GM23338 (cell line): ENCODE results near the gene SEMA7A. TPM values are rescaled to one million over a fixed set of nuclear protein-coding genes. Genes with fewer than 3 reads are reported as not detected.

Source experiments
- ATAC-seq: fragments of 200-7000 bp; cut with Tn5 transposase; 3 replicates; pipeline ENCODE4 v1.9.1; 2020
- DNase-seq: peaks from one replicate; pipeline ENCODE4 v3.0.0-alpha.2; 2015; ENCODE audit warnings: low spot score
- H2AFZ ChIP-seq: fragments of 200-600 bp; sonication (generic); 2 replicates; pipeline ENCODE4 v1.8.0; 2016; ENCODE audit warnings: antibody characterized with exemption, mild to moderate bottlenecking, moderate library complexity
- H3F3A ChIP-seq: fragments of 200-600 bp; sonication (generic); replicated peaks from 2 replicates; pipeline ENCODE4 v1.8.0; 2017; ENCODE audit warnings: antibody characterized with exemption, mixed run types, low read depth
- H3K27ac ChIP-seq: fragments of 200-600 bp; sonication (generic); 2 replicates; pipeline ENCODE4 v1.6.1; 2016; ENCODE audit warnings: low read depth
- H3K27me3 ChIP-seq: fragments of 200-600 bp; sonication (generic); 2 replicates; pipeline ENCODE4 v1.8.0; 2016; ENCODE audit warnings: mild to moderate bottlenecking, mixed run types, moderate library complexity; ENCODE audit not compliant: insufficient read depth
- H3K36me3 ChIP-seq: fragments of 200-600 bp; sonication (generic); 2 replicates; pipeline ENCODE4 v1.8.0; 2016; ENCODE audit warnings: mild to moderate bottlenecking; ENCODE audit not compliant: insufficient read depth
- H3K4me1 ChIP-seq: fragments of 200-600 bp; sonication (generic); 2 replicates; pipeline ENCODE4 v1.8.0; 2016; ENCODE audit warnings: mild to moderate bottlenecking, moderate library complexity; ENCODE audit not compliant: insufficient read depth
- H3K4me2 ChIP-seq: fragments of 200-600 bp; sonication (generic); 2 replicates; pipeline ENCODE4 v1.7.1; 2017; ENCODE audit warnings: mixed run types
- H3K4me3 ChIP-seq: fragments of 200-600 bp; sonication (generic); 2 replicates; pipeline ENCODE4 v1.6.1; 2016; ENCODE audit warnings: mixed run types
- H3K79me2 ChIP-seq: fragments of 200-600 bp; sonication (generic); replicated peaks from 2 replicates; pipeline ENCODE4 v1.8.0; 2017; ENCODE audit warnings: mild to moderate bottlenecking; ENCODE audit not compliant: insufficient read depth
- H3K9me2 ChIP-seq: fragments of 200-600 bp; sonication (generic); 2 replicates; pipeline ENCODE4 v1.8.0; 2017; ENCODE audit not compliant: insufficient read depth
- H4K20me1 ChIP-seq: fragments of 200-600 bp; sonication (generic); replicated peaks from 2 replicates; pipeline ENCODE4 v1.8.0; 2017; ENCODE audit warnings: mild to moderate bottlenecking; ENCODE audit not compliant: insufficient read depth
- H3K27ac Mint-ChIP-seq: 2 replicates; pipeline ENCODE4 v1.8.0; 2020; ENCODE audit warnings: inconsistent platforms, mild to moderate bottlenecking, moderate library complexity, mixed read lengths
- H3K27me3 Mint-ChIP-seq: 3 replicates; pipeline ENCODE4 v1.8.0; 2022; ENCODE audit warnings: low read depth, mild to moderate bottlenecking, moderate library complexity, mixed read lengths, inconsistent platforms; ENCODE audit not compliant: insufficient read depth, poor library complexity
- H3K36me3 Mint-ChIP-seq: 3 replicates; pipeline ENCODE4 v1.8.0; 2021; ENCODE audit warnings: low read depth, mild to moderate bottlenecking, inconsistent platforms, moderate library complexity, mixed read lengths
- H3K4me1 Mint-ChIP-seq: 3 replicates; pipeline ENCODE4 v1.8.0; 2020; ENCODE audit warnings: mild to moderate bottlenecking, inconsistent platforms, mixed read lengths
- H3K4me3 Mint-ChIP-seq: 3 replicates; pipeline ENCODE4 v1.8.0; 2021; ENCODE audit warnings: moderate library complexity, mild to moderate bottlenecking, inconsistent platforms, mixed read lengths
- H3K9me3 Mint-ChIP-seq: 3 replicates; pipeline ENCODE4 v1.8.0; 2020; ENCODE audit warnings: moderate library complexity, mild to moderate bottlenecking, inconsistent platforms, mixed read lengths
- CREB1 ChIP-seq: fragments of 250-450 bp; sonication (Bioruptor Pico); IDR thresholded peaks from 2 replicates; pipeline ENCODE4 v1.5.0; 2020; ENCODE audit warnings: low read depth, mild to moderate bottlenecking, moderate library complexity
- CTCF ChIP-seq, 2 experiments: fragments of 200-600 bp in 1 of 2; sonication (generic) in 1 of 2; conservative IDR thresholded peaks; 2 replicates each; pipeline versions ENCODE4 v1.5.1 to v1.6.1; 2016 to 2017; ENCODE audit warnings: antibody characterized with exemption in 2 of 2, low read depth in 2 of 2, mild to moderate bottlenecking in 2 of 2, moderate library complexity in 1 of 2
- ETS1 ChIP-seq: IDR thresholded peaks from 2 replicates; pipeline ENCODE4 v1.6.1; 2016; ENCODE audit warnings: antibody characterized with exemption
- EZH2 ChIP-seq: fragments of 200-600 bp; sonication (generic); IDR thresholded peaks from one replicate; pipeline ENCODE4 v1.8.0; 2017; ENCODE audit warnings: antibody characterized with exemption, mild to moderate bottlenecking, low read depth; ENCODE audit not compliant: unreplicated experiment
- EZH2phosphoT487 ChIP-seq: fragments of 200-600 bp; sonication (generic); IDR thresholded peaks from one replicate; pipeline ENCODE4 v1.8.1; 2018; ENCODE audit warnings: antibody characterized with exemption; ENCODE audit not compliant: unreplicated experiment
- JUNB ChIP-seq: IDR thresholded peaks from one replicate; pipeline ENCODE4 v1.6.1; 2016; ENCODE audit warnings: antibody characterized with exemption; ENCODE audit not compliant: unreplicated experiment
- NANOG ChIP-seq: IDR thresholded peaks from 2 replicates; pipeline ENCODE4 v1.6.1; 2016; ENCODE audit warnings: antibody characterized with exemption, borderline replicate concordance
- POLR2AphosphoS5 ChIP-seq: IDR thresholded peaks from 2 replicates; pipeline ENCODE4 v1.6.1; 2016; ENCODE audit warnings: antibody characterized with exemption, low read depth
- REST ChIP-seq: IDR thresholded peaks from one replicate; pipeline ENCODE4 v1.6.1; 2018; ENCODE audit warnings: antibody characterized with exemption; ENCODE audit not compliant: unreplicated experiment
- STAT1 ChIP-seq: IDR thresholded peaks from one replicate; pipeline ENCODE4 v1.6.1; 2016; ENCODE audit warnings: antibody characterized with exemption; ENCODE audit not compliant: unreplicated experiment
- ZNF114 ChIP-seq: fragments of 250-450 bp; sonication (Bioruptor Pico); IDR thresholded peaks from 2 replicates; pipeline ENCODE4 v1.5.0; 2020; ENCODE audit warnings: mild to moderate bottlenecking, moderate library complexity
- ZNF331 ChIP-seq: fragments of 250-450 bp; sonication (Bioruptor Pico); IDR thresholded peaks from 2 replicates; pipeline ENCODE4 v1.5.0; 2020; ENCODE audit warnings: low read depth, mild to moderate bottlenecking, moderate library complexity
- ZNF462 ChIP-seq: fragments of 250-450 bp; sonication (Bioruptor Pico); IDR thresholded peaks from 2 replicates; pipeline ENCODE4 v1.5.0; 2020; ENCODE audit warnings: mild to moderate bottlenecking, moderate library complexity
- polyA plus RNA-seq: library from polyadenylated mRNA; unstranded; fragments of >200 nt; fragmentation: Nextera tagmentation; extraction: Ambion mirVana; gene quantifications from 2 replicates; pipeline ENCODE4 v1.2.1, GENCODE V29; 2016
- total RNA-seq: library from RNA; depleted of rRNA; stranded (reverse); fragments of >200 nt; shearing (Covaris generic); gene quantifications from 2 replicates; pipeline ENCODE4 v1.2.3, GENCODE V29; 2014

The SEMA7A gene
- total and polyA plus RNA-seq, 2 experiments from 2014 or later: 2.0 to 14.1 TPM

GRCh38 chr15:74417670-74418069 is 16.1 kb downstream of the SEMA7A start:
- no peaks in the 10 kb centered on the region; the same call in 1 of the 2 replicates for H4K20me1 ChIP-seq
- H3F3A ChIP-seq: no peaks in the 10 kb centered on the region
- peaks cover 18% of the 10 kb centered on the region for H3K4me1 ChIP-seq
- peaks cover 10% of the 10 kb centered on the region for H3K36me3 Mint-ChIP-seq
- H3K4me3 Mint-ChIP-seq: no peak overlapping the region
- no peaks in the 10 kb centered on the region for H3K36me3 ChIP-seq
- H3K4me3 ChIP-seq: no peak overlapping the region
- TF ChIP-seq EZH2 (no peak), ZNF114 (no peak), STAT1 (no peak), JUNB (no peak), REST (no peak), CREB1 (CRISPR knock-in tag) (no peak), NANOG (no peak), ETS1 (no peak), EZH2phosphoT487 (no peak), CTCF (conservative IDR thresholded peaks at IDR 0.05; ENCODE audit: low read depth in 2 of 2) (no peak), ZNF462 (no peak), POLR2AphosphoS5 (no peak), ZNF331 (CRISPR knock-in tag) (no peak)
- H3K27ac ChIP-seq: no peak overlapping the region
- H3K9me2 ChIP-seq: no peaks in the 10 kb centered on the region
- peaks cover 15% of the 10 kb centered on the region for H3K79me2 ChIP-seq
- H3K27ac Mint-ChIP-seq: no peak overlapping the region
- H3K9me3 Mint-ChIP-seq: no peaks in the 10 kb centered on the region; the same call in 2 of the 3 replicates
- peaks cover 6% of the 10 kb centered on the region for H3K27me3 Mint-ChIP-seq
- ATAC-seq (no peak), DNase-seq (no peak)
- H3K27me3 ChIP-seq: no peaks in the 10 kb centered on the region
- H2AFZ ChIP-seq: no peak overlapping the region
- H3K4me2 ChIP-seq: no peak overlapping the region
- H3K4me1 Mint-ChIP-seq: peaks cover 24% of the 10 kb centered on the region
